Spleen (tissue), 11 donors: Measurements from ENCODE around the gene TXNRD2. TPM values are rescaled to one million over a fixed set of nuclear protein-coding genes. Genes with fewer than 3 reads are reported as not detected.

Source experiments
- DNase-seq: peaks from one replicate; pipeline ENCODE4 v3.0.0-alpha.2; 2020
- H3K27ac ChIP-seq, 8 donors: fragments of 200-600 bp; sonication (generic) in 7 of 8; 1 replicate in 4 of 8; 2 replicates in 4 of 8; pipeline versions ENCODE4 v1.5.0 to v1.8.0; 2016 to 2021; ENCODE audit warnings: inconsistent platforms in 4 of 8, mild to moderate bottlenecking in 4 of 8, moderate library complexity in 1 of 8
- H3K27me3 ChIP-seq, 7 donors: fragments of 200-600 bp; sonication (generic) in 6 of 7; replicated peaks in 1 of 7; 1 replicate in 4 of 7; 2 replicates in 3 of 7; pipeline versions ENCODE4 v1.5.0 to v1.8.0; 2016 to 2021; ENCODE audit warnings: inconsistent platforms in 3 of 7, mild to moderate bottlenecking in 1 of 7
- H3K36me3 ChIP-seq, 6 donors: fragments of 200-600 bp; sonication (generic) in 5 of 6; 1 replicate in 4 of 6; 2 replicates in 2 of 6; pipeline versions ENCODE4 v1.5.0 to v1.8.0; 2016 to 2021; ENCODE audit warnings: inconsistent platforms in 2 of 6
- H3K4me1 ChIP-seq, 6 donors: fragments of 200-600 bp; sonication (generic) in 5 of 6; 1 replicate in 3 of 6; 2 replicates in 3 of 6; pipeline versions ENCODE4 v1.5.0 to v1.8.0; 2016 to 2021; ENCODE audit warnings: inconsistent platforms in 3 of 6
- H3K4me3 ChIP-seq, 8 donors: fragments of 200-600 bp; sonication (generic) in 7 of 8; 1 replicate in 4 of 8; 2 replicates in 4 of 8; pipeline versions ENCODE4 v1.5.0 to v1.8.0; 2016 to 2021; ENCODE audit warnings: inconsistent platforms in 4 of 8, mild to moderate bottlenecking in 4 of 8, moderate library complexity in 2 of 8
- H3K9me3 ChIP-seq, 8 donors: fragments of 200-600 bp; sonication (generic) in 7 of 8; 1 replicate in 4 of 8; 2 replicates in 4 of 8; pipeline versions ENCODE4 v1.5.0 to v1.8.0; 2016 to 2021; ENCODE audit warnings: inconsistent platforms in 4 of 8
- POLR2A ChIP-seq, 3 donors: fragments of 450-650 bp; IDR thresholded peaks; one replicate each; pipeline ENCODE4 v1.5.1; 2017; ENCODE audit warnings: antibody characterized with exemption in 3 of 3, mild to moderate bottlenecking in 1 of 3
- POLR2AphosphoS5 ChIP-seq, 3 donors: sonication (generic); formaldehyde crosslinking; IDR thresholded peaks; one replicate each; pipeline ENCODE4 v1.5.1; 2017; ENCODE audit warnings: antibody characterized with exemption in 3 of 3
- WGBS, 5 donors: extraction: QIAGEN DNeasy Blood & Tissue Kit in 3 of 5; methylation state at CpG; one replicate each; pipeline versions ENCODE4 v1.1.5 to v1.1.7; 2013 to 2018; 5-methylcytosine and 5-hydroxymethylcytosine counted together
- intact Hi-C: fragments of 100-400 bp; cut with DNase I; formaldehyde crosslinking; loops from one replicate; pipeline ENCODE4 v1.15.0; 2023; ENCODE audit warnings: low total_unique reads
- polyA plus RNA-seq, 3 donors: library from polyadenylated mRNA; stranded (reverse); fragments of 200-250 nt; gene quantifications; one replicate each; pipeline ENCODE4 v1.2.1, GENCODE V29; 2013
- total RNA-seq, 7 donors: library from RNA; depleted of rRNA in 3 of 7; stranded (reverse); fragments of >200 nt in 3 of 7; fragmentation: NEBNext Ultra II Directional in 4 of 7; extraction: Animal tissue kit (Norgen Biotek cat#: 25700) in 4 of 7; gene quantifications; one replicate each; pipeline versions ENCODE4 v1.1.0 to v1.2.1, GENCODE V29; 2016 to 2021
- TF ChIP-seq, protein P1 (sequence below), 11 experiments: fragments of 200-600 bp in 7 of 11; fragments of 450-650 bp in 4 of 11; sonication (generic) in 4 of 11; IDR thresholded peaks in 8 of 11; conservative IDR thresholded peaks in 3 of 11; 1 replicate in 7 of 11; 2 replicates in 4 of 11; pipeline versions ENCODE4 v1.4.0 to v1.8.0; 2016 to 2021; ENCODE audit warnings: antibody characterized with exemption in 11 of 11, inconsistent platforms in 4 of 11, mild to moderate bottlenecking in 1 of 11
- donor health status: healthy with polysubstance abuse.
- donor health status: DM: no; HTN: no; CAD: no; lungs with moderate emphysema.
- donor health status: DM: no; HTN: no; CAD: no.
- donor health status: Bipolar disorder and iron deficiency.
- donor health status: healthy.
- donor health status: DM: no; HTN: no; CAD: no.
- donor health status: DM: yes; HTN: yes; CAD: no.

The TXNRD2 gene
- total and polyA plus RNA-seq, 10 donors: 21.6 to 45.9 (median 35.5) TPM

DNA sequence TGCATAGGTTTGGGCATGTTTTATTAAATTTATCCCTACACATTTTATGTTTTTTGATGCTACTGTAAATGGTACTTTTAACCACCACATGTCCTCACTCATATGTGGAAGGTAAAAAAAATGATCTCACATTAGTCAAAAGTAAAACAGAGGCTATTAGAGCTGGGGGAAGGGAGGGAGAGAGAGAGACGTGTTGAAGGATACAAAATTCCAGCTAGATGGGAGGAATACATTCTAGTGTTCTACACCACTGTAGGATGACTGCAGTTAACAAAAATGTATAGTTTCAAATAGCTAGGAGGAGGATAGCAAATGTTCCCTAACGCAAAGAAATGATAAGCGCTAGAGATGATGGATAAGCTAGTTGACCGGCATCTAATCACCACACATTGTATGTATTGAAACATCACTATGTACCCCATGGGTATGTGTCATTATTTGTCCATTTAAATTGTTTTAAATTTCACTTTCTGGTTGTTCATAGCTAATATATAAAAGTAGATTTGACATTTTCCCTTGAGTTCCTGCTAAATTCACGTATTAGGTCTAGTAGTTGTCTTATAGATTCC lies 77.0 kb downstream of the TXNRD2 start:
- WGBS, 5 donors: 92 to 98% (median 96%) methylated on average over 5 of the region's 5 CpGs
- Histone ChIP-seq H3K27ac (no peak overlapping the region), H3K36me3 (no peaks in the 10 kb centered on the region), H3K9me3 (no peaks in the 10 kb centered on the region), H3K4me3 (no peak overlapping the region), H3K4me1 (no peaks in the 10 kb centered on the region), H3K27me3 (no peaks in the 10 kb centered on the region)
- intact Hi-C loops: no loop called here
- TF ChIP-seq POLR2AphosphoS5 (IDR thresholded peaks at IDR 0.05) (no peak), POLR2A (IDR thresholded peaks at IDR 0.05) (no peak)
- TF ChIP-seq, protein P1, sequence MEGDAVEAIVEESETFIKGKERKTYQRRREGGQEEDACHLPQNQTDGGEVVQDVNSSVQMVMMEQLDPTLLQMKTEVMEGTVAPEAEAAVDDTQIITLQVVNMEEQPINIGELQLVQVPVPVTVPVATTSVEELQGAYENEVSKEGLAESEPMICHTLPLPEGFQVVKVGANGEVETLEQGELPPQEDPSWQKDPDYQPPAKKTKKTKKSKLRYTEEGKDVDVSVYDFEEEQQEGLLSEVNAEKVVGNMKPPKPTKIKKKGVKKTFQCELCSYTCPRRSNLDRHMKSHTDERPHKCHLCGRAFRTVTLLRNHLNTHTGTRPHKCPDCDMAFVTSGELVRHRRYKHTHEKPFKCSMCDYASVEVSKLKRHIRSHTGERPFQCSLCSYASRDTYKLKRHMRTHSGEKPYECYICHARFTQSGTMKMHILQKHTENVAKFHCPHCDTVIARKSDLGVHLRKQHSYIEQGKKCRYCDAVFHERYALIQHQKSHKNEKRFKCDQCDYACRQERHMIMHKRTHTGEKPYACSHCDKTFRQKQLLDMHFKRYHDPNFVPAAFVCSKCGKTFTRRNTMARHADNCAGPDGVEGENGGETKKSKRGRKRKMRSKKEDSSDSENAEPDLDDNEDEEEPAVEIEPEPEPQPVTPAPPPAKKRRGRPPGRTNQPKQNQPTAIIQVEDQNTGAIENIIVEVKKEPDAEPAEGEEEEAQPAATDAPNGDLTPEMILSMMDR (IDR thresholded peaks at IDR 0.05 in 8 of 11, conservative IDR thresholded peaks at IDR 0.05 in 3 of 11): no peak
- DNase-seq: no peak

DNA sequence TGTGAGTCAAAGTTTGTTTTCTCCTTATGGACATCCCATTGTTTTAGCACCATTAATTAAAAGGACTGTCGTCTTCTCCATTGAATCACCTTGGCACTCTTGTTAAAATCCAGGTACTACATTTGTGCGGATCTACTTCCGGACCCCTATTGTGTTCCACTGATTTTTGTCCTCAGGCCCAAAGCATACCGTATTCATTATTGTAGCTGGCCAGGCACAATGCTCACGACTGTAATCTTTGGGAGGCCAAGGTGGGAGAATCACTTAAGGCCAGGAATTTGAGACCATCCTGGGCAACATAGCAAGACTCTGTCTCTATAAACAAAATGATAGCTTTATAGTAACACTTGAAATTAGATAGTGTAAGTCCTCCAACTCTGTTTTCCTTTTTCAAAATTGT lies 78.0 kb downstream of the TXNRD2 start:
- H3K36me3 ChIP-seq: no peaks in the 10 kb centered on the region
- no peaks in the 10 kb centered on the region for H3K27me3 ChIP-seq
- DNase-seq: no peak
- H3K4me1 ChIP-seq: no peaks in the 10 kb centered on the region
- intact Hi-C loops: no loop called here
- TF ChIP-seq POLR2A (IDR thresholded peaks at IDR 0.05) (no peak), POLR2AphosphoS5 (IDR thresholded peaks at IDR 0.05) (no peak)
- TF ChIP-seq, protein P1 (IDR thresholded peaks at IDR 0.05 in 8 of 11, conservative IDR thresholded peaks at IDR 0.05 in 3 of 11): no peak
- no peak overlapping the region for H3K27ac ChIP-seq
- H3K9me3 ChIP-seq: no peaks in the 10 kb centered on the region
- 81 to 96% (median 93%) methylated on average over 5 of the region's 5 CpGs for WGBS, 5 donors
- H3K4me3 ChIP-seq: no peak overlapping the region

DNA sequence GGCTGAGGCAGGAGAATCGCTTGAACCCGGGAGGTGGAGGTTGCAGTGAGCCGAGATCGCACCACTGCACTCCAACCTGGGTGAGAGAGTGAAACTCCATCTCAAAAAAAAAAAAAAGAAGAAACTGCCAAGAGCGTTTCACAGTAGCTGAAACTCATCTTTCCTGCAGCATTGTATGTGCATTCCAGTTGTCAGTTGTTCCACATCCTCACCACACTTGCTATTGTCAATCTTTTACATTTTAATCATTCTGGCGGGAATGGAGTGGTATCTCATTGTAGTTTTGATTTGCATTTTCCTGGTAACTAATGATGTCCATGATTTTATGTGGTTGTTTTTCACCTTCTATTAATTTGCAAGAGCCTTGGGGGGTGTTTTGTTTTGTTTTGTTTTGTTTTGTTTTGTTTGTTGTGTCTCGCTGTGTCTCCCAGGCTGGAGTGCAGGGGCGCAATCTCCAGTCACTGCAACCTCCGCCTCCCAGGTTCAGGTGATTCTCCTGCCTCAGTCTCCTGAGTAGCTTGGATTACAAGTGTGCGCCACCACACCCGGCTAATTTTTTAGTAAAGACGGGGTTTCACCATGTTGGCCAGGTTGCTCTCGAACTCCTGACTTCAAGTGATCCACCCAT lies 78.9 kb downstream of the TXNRD2 start:
- intact Hi-C loops: no loop called here
- 93 to 98% (median 95%) methylated on average over 13 of the region's 13 CpGs for WGBS, 5 donors

More for the DNA sequence above, 78.9 kb downstream of the TXNRD2 start:
- H3K27me3 ChIP-seq: no peaks in the 10 kb centered on the region
- H3K36me3 ChIP-seq: no peaks in the 10 kb centered on the region
- no peaks in the 10 kb centered on the region for H3K4me1 ChIP-seq
- TF ChIP-seq POLR2AphosphoS5 (IDR thresholded peaks at IDR 0.05): no peak
- TF ChIP-seq POLR2A (IDR thresholded peaks at IDR 0.05): no peak
- TF ChIP-seq, protein P1 (IDR thresholded peaks at IDR 0.05 in 8 of 11, conservative IDR thresholded peaks at IDR 0.05 in 3 of 11): no peak
- H3K4me3 ChIP-seq: no peak overlapping the region
- no peak for DNase-seq
- no peak overlapping the region for H3K27ac ChIP-seq
- H3K9me3 ChIP-seq: no peaks in the 10 kb centered on the region
